ENCODE data around the gene FTO. TPM values are rescaled to one million over a fixed set of nuclear protein-coding genes. Genes with fewer than 3 reads are reported as not detected.

FTO gene
- polyA plus RNA-seq, 3 donors, result 16.8 to 51.0 (median 37.7) TPM

DNA sequence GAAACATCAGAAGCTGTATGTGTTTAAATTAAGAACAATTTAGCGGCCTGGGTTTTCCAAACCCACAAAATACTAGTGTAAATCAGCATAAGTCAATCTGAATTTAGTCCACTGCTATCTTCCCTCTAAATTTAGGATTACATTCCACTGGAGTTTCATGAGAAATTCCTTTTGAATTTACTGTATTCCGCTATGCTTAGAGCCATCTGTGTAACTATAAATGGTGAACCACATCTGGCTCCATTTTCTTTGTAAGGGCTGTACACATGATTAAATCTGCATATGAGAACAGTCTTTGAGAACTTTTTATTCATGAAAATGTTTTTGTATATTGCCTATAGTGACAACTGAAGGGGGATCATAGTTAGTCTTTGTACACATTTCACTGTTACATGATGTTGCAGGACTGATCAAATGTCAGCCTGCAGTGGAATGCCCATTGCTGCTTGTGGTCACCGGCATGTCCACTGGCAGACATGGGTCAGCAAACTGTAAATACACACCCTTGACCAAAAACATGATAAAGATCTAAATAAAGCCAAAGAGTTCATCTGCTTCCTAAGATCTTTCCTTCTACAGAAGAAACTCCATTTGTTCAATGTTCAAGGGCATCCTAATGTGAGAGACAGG, 37.1 kb upstream of the FTO start:
- H3K4me1 Mint-ChIP-seq, result no peaks in the 10 kb centered on the region
- no peak overlapping the region for H3K4me3 ChIP-seq (replicated peaks in 1 of 3; ENCODE audit: low read depth in 2 of 3, low read length in 3 of 3)
- no peaks in the 10 kb centered on the region for H3K9me3 ChIP-seq (replicated peaks in 1 of 2; ENCODE audit: control insufficient read depth in 1 of 2, insufficient read depth in 1 of 2, low read length in 2 of 2)
- no peak overlapping the region for H3K27ac ChIP-seq (ENCODE audit: low read depth in 1 of 2, low read length in 2 of 2)
- H3K27ac Mint-ChIP-seq, result no peak overlapping the region
- no peaks in the 10 kb centered on the region for H3K4me1 ChIP-seq (ENCODE audit: control insufficient read depth in 1 of 2, insufficient read depth in 2 of 2, low read length in 2 of 2)
- no peak for DNase-seq
- H3K79me2 ChIP-seq (ENCODE audit: insufficient read depth, low read length), result no peaks in the 10 kb centered on the region
- no peaks in the 10 kb centered on the region for H4K20me1 ChIP-seq (ENCODE audit: insufficient read depth, low read length)
- H3K9me3 Mint-ChIP-seq, result no peaks in the 10 kb centered on the region
- no peaks in the 10 kb centered on the region for H3K36me3 Mint-ChIP-seq
- intact Hi-C loops (cut with micrococcal nuclease), result no loop called here
- no peaks in the 10 kb centered on the region for H3K27me3 Mint-ChIP-seq (ENCODE audit: low read depth in 3 of 3)
- no peak overlapping the region for H3K4me3 Mint-ChIP-seq
- no peak overlapping the region for H3K4me2 ChIP-seq (replicated peaks; ENCODE audit: extremely low read depth, low read length, poor library complexity, severe bottlenecking)
- no peaks in the 10 kb centered on the region for H3K36me3 ChIP-seq (replicated peaks in 1 of 2; ENCODE audit: control insufficient read depth in 1 of 2, insufficient read depth in 2 of 2, low read length in 2 of 2)
- 100% methylated on average over 1 of the region's 3 CpGs for WGBS (ENCODE audit: insufficient coverage)
- H3K9ac ChIP-seq (ENCODE audit: insufficient read depth, low read length, poor library complexity, severe bottlenecking), result no peak overlapping the region
- no peaks in the 10 kb centered on the region for H3K27me3 ChIP-seq (ENCODE audit: control insufficient read depth in 2 of 2, insufficient read depth in 2 of 2, low read length in 2 of 2)
- TF ChIP-seq, protein P1, sequence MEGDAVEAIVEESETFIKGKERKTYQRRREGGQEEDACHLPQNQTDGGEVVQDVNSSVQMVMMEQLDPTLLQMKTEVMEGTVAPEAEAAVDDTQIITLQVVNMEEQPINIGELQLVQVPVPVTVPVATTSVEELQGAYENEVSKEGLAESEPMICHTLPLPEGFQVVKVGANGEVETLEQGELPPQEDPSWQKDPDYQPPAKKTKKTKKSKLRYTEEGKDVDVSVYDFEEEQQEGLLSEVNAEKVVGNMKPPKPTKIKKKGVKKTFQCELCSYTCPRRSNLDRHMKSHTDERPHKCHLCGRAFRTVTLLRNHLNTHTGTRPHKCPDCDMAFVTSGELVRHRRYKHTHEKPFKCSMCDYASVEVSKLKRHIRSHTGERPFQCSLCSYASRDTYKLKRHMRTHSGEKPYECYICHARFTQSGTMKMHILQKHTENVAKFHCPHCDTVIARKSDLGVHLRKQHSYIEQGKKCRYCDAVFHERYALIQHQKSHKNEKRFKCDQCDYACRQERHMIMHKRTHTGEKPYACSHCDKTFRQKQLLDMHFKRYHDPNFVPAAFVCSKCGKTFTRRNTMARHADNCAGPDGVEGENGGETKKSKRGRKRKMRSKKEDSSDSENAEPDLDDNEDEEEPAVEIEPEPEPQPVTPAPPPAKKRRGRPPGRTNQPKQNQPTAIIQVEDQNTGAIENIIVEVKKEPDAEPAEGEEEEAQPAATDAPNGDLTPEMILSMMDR (IDR thresholded peaks at IDR 0.05), result no peak
- H2AFZ ChIP-seq (ENCODE audit: insufficient read depth, low read depth, low read length, poor library complexity, severe bottlenecking), result no peak overlapping the region

DNA sequence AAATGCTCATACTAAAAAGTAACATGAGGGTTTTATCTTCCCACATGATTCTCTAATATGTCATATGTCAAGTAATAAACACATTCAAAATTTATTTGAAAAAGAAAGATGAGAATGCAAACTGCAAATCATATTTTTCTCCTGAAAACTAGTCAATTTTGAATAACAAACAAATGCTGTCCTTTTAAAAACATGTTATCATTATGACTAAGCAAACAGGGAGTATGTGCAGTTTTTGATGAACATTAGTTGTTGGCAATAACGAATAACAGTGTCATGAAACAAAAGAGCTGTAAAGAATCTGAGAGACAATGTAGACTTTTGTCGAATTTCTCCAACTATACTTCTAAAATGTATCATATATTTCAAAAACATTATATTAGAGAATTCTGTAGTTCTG, 35.1 kb upstream of the FTO start:
- Histone ChIP-seq H2AFZ (ENCODE audit: insufficient read depth, low read depth, low read length, poor library complexity, severe bottlenecking) (no peak overlapping the region), H3K4me3 (replicated peaks in 1 of 3; ENCODE audit: low read depth in 2 of 3, low read length in 3 of 3) (no peak overlapping the region), H4K20me1 (ENCODE audit: insufficient read depth, low read length) (no peaks in the 10 kb centered on the region), H3K27me3 (ENCODE audit: control insufficient read depth in 2 of 2, insufficient read depth in 2 of 2, low read length in 2 of 2) (no peaks in the 10 kb centered on the region), H3K27ac (ENCODE audit: low read depth in 1 of 2, low read length in 2 of 2) (no peak overlapping the region), H3K9ac (ENCODE audit: insufficient read depth, low read length, poor library complexity, severe bottlenecking) (no peak overlapping the region), H3K4me2 (replicated peaks; ENCODE audit: extremely low read depth, low read length, poor library complexity, severe bottlenecking) (no peak overlapping the region), H3K36me3 (replicated peaks in 1 of 2; ENCODE audit: control insufficient read depth in 1 of 2, insufficient read depth in 2 of 2, low read length in 2 of 2) (no peaks in the 10 kb centered on the region), H3K9me3 (replicated peaks in 1 of 2; ENCODE audit: control insufficient read depth in 1 of 2, insufficient read depth in 1 of 2, low read length in 2 of 2) (no peaks in the 10 kb centered on the region), H3K79me2 (ENCODE audit: insufficient read depth, low read length) (no peaks in the 10 kb centered on the region), H3K4me1 (ENCODE audit: control insufficient read depth in 1 of 2, insufficient read depth in 2 of 2, low read length in 2 of 2) (no peaks in the 10 kb centered on the region)
- Mint-ChIP-seq H3K36me3 (no peaks in the 10 kb centered on the region), H3K4me3 (no peak overlapping the region), H3K27me3 (ENCODE audit: low read depth in 3 of 3) (no peaks in the 10 kb centered on the region), H3K27ac (no peak overlapping the region), H3K4me1 (no peaks in the 10 kb centered on the region), H3K9me3 (no peaks in the 10 kb centered on the region)
- no peak for DNase-seq
- intact Hi-C loops (cut with micrococcal nuclease), result no loop called here
- WGBS (ENCODE audit: insufficient coverage), result no CpG with 5 or more reads among the region's 2 CpGs
- TF ChIP-seq, protein P1 (IDR thresholded peaks at IDR 0.05), result no peak

All from CD14-positive monocyte (primary cell).